ENCODE results near the gene CIZ1.

Gene CIZ1

GRCh38 chr9:128162215-128163026, 29.0 kb downstream of the CIZ1 start:
- Histone ChIP-seq H3K36me3 (ENCODE audit: insufficient read depth, insufficient read length, low read length) (peaks cover 50% of the 10 kb centered on the region), H3K9ac (ENCODE audit: insufficient read length, low read depth) (no peak overlapping the region), H3K9me3 (ENCODE audit: insufficient read depth, low read length) (no peaks in the 10 kb centered on the region), H3K27me3 (ENCODE audit: insufficient read depth, insufficient read length) (no peaks in the 10 kb centered on the region), H3K4me1 (ENCODE audit: insufficient read depth, insufficient read length) (peaks cover 2% of the 10 kb centered on the region), H3K4me3 (ENCODE audit: insufficient read length, low read depth) (no peak overlapping the region)
- TF ChIP-seq SUZ12 (IDR thresholded peaks at IDR 0.05; ENCODE audit: extremely low read depth, insufficient read depth, insufficient read length) = no peak
- no peak for DNase-seq (ENCODE audit: low read depth, low spot score)

- no peaks in the 10 kb centered on the region for H3K9me3 ChIP-seq (ENCODE audit: insufficient read depth, low read length)
- no peak for DNase-seq (ENCODE audit: low read depth, low spot score)
- no peaks in the 10 kb centered on the region for H3K27me3 ChIP-seq (ENCODE audit: insufficient read depth, insufficient read length)
- TF ChIP-seq SUZ12 (IDR thresholded peaks at IDR 0.05; ENCODE audit: extremely low read depth, insufficient read depth, insufficient read length) = no peak
- no peak for TF ChIP-seq YY1 (IDR thresholded peaks at IDR 0.05; ENCODE audit: insufficient read depth, insufficient read length)
- TF ChIP-seq ZNF274 (IDR thresholded peaks at IDR 0.05; ENCODE audit: low read depth, low read length) = no peak
- peaks cover 40% of the 10 kb centered on the region for H3K36me3 ChIP-seq (ENCODE audit: insufficient read depth, insufficient read length, low read length)
- peak overlapping the region; percentile 97 for H3K9ac ChIP-seq (ENCODE audit: insufficient read length, low read depth)
- H3K4me1 ChIP-seq (ENCODE audit: insufficient read depth, insufficient read length) = peaks cover 4% of the 10 kb centered on the region
- H3K4me3 ChIP-seq (ENCODE audit: insufficient read length, low read depth) = peak overlapping the region; percentile 87
Observed at GRCh38 chr9:128161215-128161902, 30.0 kb downstream of the CIZ1 start.

DNA sequence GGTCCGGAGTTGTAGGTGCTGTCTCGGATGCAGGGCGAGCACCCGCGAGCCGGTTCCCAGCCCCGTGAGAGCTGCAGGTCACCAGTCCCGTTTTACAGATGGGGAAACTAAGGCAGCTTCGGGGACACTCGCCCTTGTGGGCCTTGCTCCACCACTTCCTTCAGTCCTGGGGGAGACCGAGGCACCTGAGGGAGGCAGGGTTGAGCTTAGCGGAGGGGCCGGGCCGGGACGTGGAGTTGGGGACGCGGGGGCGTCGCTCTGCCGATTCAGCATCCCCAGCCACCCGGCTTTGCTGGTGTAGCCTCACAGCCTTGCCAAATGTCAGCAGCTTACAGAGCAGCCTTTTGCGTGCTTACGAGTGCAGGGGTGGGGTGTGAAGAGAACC, 30.8 kb downstream of the CIZ1 start:
- TF ChIP-seq ZNF274 (IDR thresholded peaks at IDR 0.05; ENCODE audit: low read depth, low read length) = no peak
- TF ChIP-seq YY1 (IDR thresholded peaks at IDR 0.05; ENCODE audit: insufficient read depth, insufficient read length) = no peak
- no peak for TF ChIP-seq SUZ12 (IDR thresholded peaks at IDR 0.05; ENCODE audit: extremely low read depth, insufficient read depth, insufficient read length)
- peak overlapping the region; percentile 97 for H3K9ac ChIP-seq (ENCODE audit: insufficient read length, low read depth)
- no peak for DNase-seq (ENCODE audit: low read depth, low spot score)
- H3K27me3 ChIP-seq (ENCODE audit: insufficient read depth, insufficient read length) = no peaks in the 10 kb centered on the region
- H3K9me3 ChIP-seq (ENCODE audit: insufficient read depth, low read length) = no peaks in the 10 kb centered on the region
- H3K4me1 ChIP-seq (ENCODE audit: insufficient read depth, insufficient read length) = peaks cover 7% of the 10 kb centered on the region
- peaks cover 33% of the 10 kb centered on the region for H3K36me3 ChIP-seq (ENCODE audit: insufficient read depth, insufficient read length, low read length)
- peak overlapping the region; percentile 87 for H3K4me3 ChIP-seq (ENCODE audit: insufficient read length, low read depth)

GRCh38 chr9:128159784-128160602, 31.4 kb downstream of the CIZ1 start, which contains the start of gene BBLN:
BBLN (plus strand) TSS chr9:128160265; CDS start chr9:128160408, 143 bp downstream.
- no peaks in the 10 kb centered on the region for H3K27me3 ChIP-seq (ENCODE audit: insufficient read depth, insufficient read length)
- DNase-seq (ENCODE audit: low read depth, low spot score) = peak; percentile 94
- H3K4me1 ChIP-seq (ENCODE audit: insufficient read depth, insufficient read length) = peaks cover 7% of the 10 kb centered on the region
- H3K36me3 ChIP-seq (ENCODE audit: insufficient read depth, insufficient read length, low read length) = peaks cover 33% of the 10 kb centered on the region
- H3K9me3 ChIP-seq (ENCODE audit: insufficient read depth, low read length) = no peaks in the 10 kb centered on the region
- peak within 1 kb of the TSS; percentile 87 for H3K4me3 ChIP-seq (ENCODE audit: insufficient read length, low read depth)
- peak within 1 kb of the TSS; percentile 97 for H3K9ac ChIP-seq (ENCODE audit: insufficient read length, low read depth)
- TF ChIP-seq ZNF274 (IDR thresholded peaks at IDR 0.05; ENCODE audit: low read depth, low read length) (no peak), YY1 (IDR thresholded peaks at IDR 0.05; ENCODE audit: insufficient read depth, insufficient read length) (no peak), SUZ12 (IDR thresholded peaks at IDR 0.05; ENCODE audit: extremely low read depth, insufficient read depth, insufficient read length) (no peak)

DNA sequence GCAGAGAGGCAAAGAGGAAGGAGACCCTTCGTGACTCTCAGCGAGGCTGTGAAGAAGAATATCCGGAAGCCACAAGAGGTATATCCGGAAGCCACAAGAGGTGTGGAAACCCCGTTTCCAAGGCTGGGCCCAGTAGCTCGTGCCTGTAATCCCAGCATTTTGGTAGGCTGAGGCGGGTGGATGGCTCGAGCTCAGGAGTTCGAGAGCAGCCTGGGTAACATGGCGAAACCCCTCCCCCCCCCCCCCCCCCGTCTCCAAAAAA, 31.9 kb downstream of the CIZ1 start:
- no peak for DNase-seq (ENCODE audit: low read depth, low spot score)
- H3K27me3 ChIP-seq (ENCODE audit: insufficient read depth, insufficient read length) = no peaks in the 10 kb centered on the region
- TF ChIP-seq ZNF274 (IDR thresholded peaks at IDR 0.05; ENCODE audit: low read depth, low read length) = no peak
- TF ChIP-seq YY1 (IDR thresholded peaks at IDR 0.05; ENCODE audit: insufficient read depth, insufficient read length) = no peak
- TF ChIP-seq SUZ12 (IDR thresholded peaks at IDR 0.05; ENCODE audit: extremely low read depth, insufficient read depth, insufficient read length) = no peak
- no peaks in the 10 kb centered on the region for H3K9me3 ChIP-seq (ENCODE audit: insufficient read depth, low read length)
- H3K4me3 ChIP-seq (ENCODE audit: insufficient read length, low read depth) = peak overlapping the region; percentile 29
- peaks cover 8% of the 10 kb centered on the region for H3K4me1 ChIP-seq (ENCODE audit: insufficient read depth, insufficient read length)
- H3K9ac ChIP-seq (ENCODE audit: insufficient read length, low read depth) = peak overlapping the region; percentile 85
- H3K36me3 ChIP-seq (ENCODE audit: insufficient read depth, insufficient read length, low read length) = peaks cover 27% of the 10 kb centered on the region

- no peaks in the 10 kb centered on the region for H3K9me3 ChIP-seq (ENCODE audit: insufficient read depth, low read length)
- H3K27me3 ChIP-seq (ENCODE audit: insufficient read depth, insufficient read length) = no peaks in the 10 kb centered on the region
- DNase-seq (ENCODE audit: low read depth, low spot score) = no peak
- no peak overlapping the region for H3K9ac ChIP-seq (ENCODE audit: insufficient read length, low read depth)
- TF ChIP-seq SUZ12 (IDR thresholded peaks at IDR 0.05; ENCODE audit: extremely low read depth, insufficient read depth, insufficient read length) (no peak), YY1 (IDR thresholded peaks at IDR 0.05; ENCODE audit: insufficient read depth, insufficient read length) (no peak)
- H3K4me3 ChIP-seq (ENCODE audit: insufficient read length, low read depth) = no peak overlapping the region
- no peaks in the 10 kb centered on the region for H3K36me3 ChIP-seq (ENCODE audit: insufficient read depth, insufficient read length, low read length)
- H3K4me1 ChIP-seq (ENCODE audit: insufficient read depth, insufficient read length) = peaks cover 21% of the 10 kb centered on the region
Observed at GRCh38 chr9:128155736-128156500, 35.5 kb downstream of the CIZ1 start.
